Activated T-helper 2 cell treated with anti-CD3 and anti-CD28 coated beads, Interferon-gamma antibody, Interleukin-2, Interleukin-4, amounts not matched to agents 10 μg/mL and 5 μg/mL and 100 μg/mL, durations not matched to agents 14 hours and 24 hours and 36 hours (primary cell): Measurements from ENCODE around the gene EOGT. TPM values are rescaled to one million over a fixed set of nuclear protein-coding genes. Genes with fewer than 3 reads are reported as not detected.

ENCODE experiments used
- DNase-seq: peaks from one replicate; pipeline ENCODE4 v3.0.0; 2021; ENCODE audit warnings: low spot score
- H3K27ac Mint-ChIP-seq: one replicate; pipeline ENCODE4 v1.8.0; 2021; ENCODE audit warnings: mixed read lengths
- H3K27me3 Mint-ChIP-seq: one replicate; pipeline ENCODE4 v1.8.0; 2021; ENCODE audit warnings: low read depth, mixed read lengths
- H3K36me3 Mint-ChIP-seq: one replicate; pipeline ENCODE4 v1.8.0; 2021; ENCODE audit warnings: low read depth, mixed read lengths
- H3K4me1 Mint-ChIP-seq: one replicate; pipeline ENCODE4 v1.8.0; 2021; ENCODE audit warnings: low read depth, mixed read lengths
- H3K4me3 Mint-ChIP-seq: one replicate; pipeline ENCODE4 v1.8.0; 2021; ENCODE audit warnings: low read depth, mild to moderate bottlenecking, moderate library complexity, mixed read lengths
- H3K9me3 Mint-ChIP-seq: one replicate; pipeline ENCODE4 v1.8.0; 2021; ENCODE audit warnings: mixed read lengths
- intact Hi-C: fragments of 100-400 bp; cut with micrococcal nuclease; formaldehyde crosslinking; loops from one replicate; pipeline ENCODE4 v1.15.1; 2023
- total RNA-seq: library from RNA; stranded (reverse); gene quantifications from 2 replicates; pipeline ENCODE4 v1.2.3, GENCODE V29; 2022

EOGT gene
- total RNA-seq, 1 donor from 2014 or later, result 15.4 TPM

GRCh38 chr3:69020857-69021256, 7.4 kb upstream of the EOGT start:
- DNase-seq, result no peak
- intact Hi-C loops, result no loop called here
- Mint-ChIP-seq H3K4me1 (peaks cover 13% of the 10 kb centered on the region), H3K27me3 (no peaks in the 10 kb centered on the region), H3K9me3 (no peaks in the 10 kb centered on the region), H3K27ac (no peak overlapping the region), H3K4me3 (no peak overlapping the region), H3K36me3 (peaks cover 41% of the 10 kb centered on the region)

DNA sequence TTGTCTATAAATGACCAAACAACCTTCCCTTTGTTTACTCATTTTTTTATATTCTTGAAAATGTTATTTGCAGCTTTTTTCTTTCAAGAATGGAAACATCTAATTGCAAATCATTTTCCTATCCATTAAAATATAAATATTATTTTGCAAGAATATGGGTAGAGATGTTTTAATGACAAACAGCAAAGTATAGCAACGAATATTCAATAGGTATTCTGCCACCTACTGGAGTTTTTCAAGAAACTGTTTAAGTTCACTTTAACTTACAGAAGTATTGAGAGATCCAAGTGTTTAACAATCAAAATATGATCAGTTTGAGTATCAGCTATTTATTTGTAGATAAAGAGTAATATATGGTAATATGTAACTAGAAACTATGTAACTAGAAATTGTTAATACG, 6.9 kb upstream of the EOGT start:
- Mint-ChIP-seq H3K4me1 (peaks cover 15% of the 10 kb centered on the region), H3K9me3 (no peaks in the 10 kb centered on the region), H3K36me3 (peaks cover 39% of the 10 kb centered on the region), H3K27me3 (no peaks in the 10 kb centered on the region), H3K27ac (no peak overlapping the region), H3K4me3 (no peak overlapping the region)
- no peak for DNase-seq
- intact Hi-C loops, result no loop called here

DNA sequence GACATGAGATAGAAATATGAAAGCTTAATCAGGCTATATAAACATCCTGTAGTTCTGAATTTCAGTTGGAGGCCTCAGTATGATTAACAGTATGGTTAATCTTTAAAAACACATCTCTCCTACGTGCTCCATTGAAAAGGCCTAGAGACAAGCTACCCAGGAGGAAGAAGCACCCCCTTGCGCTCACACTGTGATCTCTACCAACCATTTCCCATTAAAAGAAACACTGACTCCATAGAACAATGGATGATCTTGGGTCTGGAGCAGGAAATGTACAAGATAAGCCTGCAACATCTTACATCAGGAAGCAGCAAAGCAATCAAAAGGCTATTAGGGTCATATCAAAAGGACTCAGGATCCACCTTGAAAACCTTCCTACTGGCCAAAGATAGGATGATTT, 3.4 kb upstream of the EOGT start:
- Mint-ChIP-seq H3K4me1 (peaks cover 29% of the 10 kb centered on the region), H3K9me3 (no peaks in the 10 kb centered on the region), H3K36me3 (peaks cover 22% of the 10 kb centered on the region), H3K27ac (no peak overlapping the region), H3K27me3 (no peaks in the 10 kb centered on the region), H3K4me3 (no peak overlapping the region)
- DNase-seq, result no peak
- intact Hi-C loops, result no loop called here

- peaks cover 26% of the 10 kb centered on the region for H3K4me1 Mint-ChIP-seq
- H3K4me3 Mint-ChIP-seq, result no peak overlapping the region
- intact Hi-C loops, result no loop called here
- no peak for DNase-seq
- peaks cover 22% of the 10 kb centered on the region for H3K36me3 Mint-ChIP-seq
- no peak overlapping the region for H3K27ac Mint-ChIP-seq
- H3K9me3 Mint-ChIP-seq, result no peaks in the 10 kb centered on the region
- no peaks in the 10 kb centered on the region for H3K27me3 Mint-ChIP-seq
These were observed 2.6 kb upstream of the EOGT start for GRCh38 chr3:69016102-69016501.

DNA sequence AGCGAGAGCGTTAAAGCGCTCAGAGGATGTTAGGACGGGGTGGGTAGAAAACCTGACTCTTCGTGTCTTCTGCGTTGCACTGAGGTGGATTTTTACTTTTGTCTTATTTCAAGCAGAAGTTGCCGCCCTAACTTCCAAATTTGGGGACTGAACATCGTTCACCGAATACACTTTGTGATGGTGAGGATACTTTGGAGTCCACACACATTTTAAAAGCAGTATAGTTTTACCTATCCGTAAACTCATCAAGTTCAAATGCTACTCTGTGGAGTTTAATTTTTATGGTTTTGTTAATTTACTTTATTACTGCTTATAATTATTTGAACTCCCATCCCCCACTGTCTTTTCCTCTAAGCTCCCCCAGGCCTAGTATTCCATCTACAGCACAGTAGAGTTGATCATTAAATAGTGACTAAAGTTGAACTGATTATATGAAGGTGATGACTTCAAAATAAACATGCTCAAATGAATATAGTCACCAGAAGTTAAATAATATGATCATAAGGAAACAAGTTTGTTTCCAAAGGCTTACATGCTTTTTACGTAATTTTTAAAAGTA, 617 bp upstream of the EOGT start:
- peaks cover 31% of the 10 kb centered on the region for H3K36me3 Mint-ChIP-seq
- no peak for DNase-seq
- no peaks in the 10 kb centered on the region for H3K9me3 Mint-ChIP-seq
- intact Hi-C loops, result loop anchor here (5.0 kb wide), 1 partner anchor 38 kb away; the partner anchor contains the start of gene TMF1
- H3K27me3 Mint-ChIP-seq, result no peaks in the 10 kb centered on the region
- H3K4me3 Mint-ChIP-seq, result peak overlapping the region; percentile 80
- peak overlapping the region; percentile 68 for H3K27ac Mint-ChIP-seq
- H3K4me1 Mint-ChIP-seq, result peaks cover 24% of the 10 kb centered on the region

DNA sequence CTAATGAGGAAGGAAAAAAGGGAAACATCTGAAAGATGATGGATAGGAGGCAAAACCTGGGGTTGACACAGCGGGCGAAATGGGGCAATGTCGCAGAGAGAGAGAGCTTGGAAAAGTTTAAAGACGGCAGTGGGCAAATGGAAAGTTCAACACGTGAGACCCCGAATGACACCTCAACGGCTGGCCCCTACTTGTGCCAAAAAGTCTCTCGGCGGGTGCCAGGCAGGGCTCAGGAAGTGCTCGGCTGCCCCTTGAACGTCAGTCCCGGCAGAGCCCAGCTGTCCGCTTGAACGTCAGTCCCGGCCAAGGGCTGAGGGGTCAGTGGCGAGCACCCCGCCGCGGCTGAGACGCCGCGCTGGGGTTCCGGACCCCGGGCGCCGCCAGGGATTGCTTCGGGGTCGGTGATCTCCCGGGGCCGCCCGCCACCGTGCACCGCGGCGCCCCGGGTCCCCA, 658 bp downstream of the EOGT start:
- Mint-ChIP-seq H3K4me1 (peaks cover 24% of the 10 kb centered on the region), H3K27me3 (no peaks in the 10 kb centered on the region), H3K36me3 (peaks cover 30% of the 10 kb centered on the region), H3K9me3 (no peaks in the 10 kb centered on the region), H3K4me3 (peak overlapping the region; percentile 84), H3K27ac (peak overlapping the region; percentile 71)
- DNase-seq, result no peak
- intact Hi-C loops, result loop anchor here (2.0 to 5.0 kb wide), 2 partner anchors 39 to 72 kb away; partner anchors contain the start of genes ARL6IP5 and TMF1

DNA sequence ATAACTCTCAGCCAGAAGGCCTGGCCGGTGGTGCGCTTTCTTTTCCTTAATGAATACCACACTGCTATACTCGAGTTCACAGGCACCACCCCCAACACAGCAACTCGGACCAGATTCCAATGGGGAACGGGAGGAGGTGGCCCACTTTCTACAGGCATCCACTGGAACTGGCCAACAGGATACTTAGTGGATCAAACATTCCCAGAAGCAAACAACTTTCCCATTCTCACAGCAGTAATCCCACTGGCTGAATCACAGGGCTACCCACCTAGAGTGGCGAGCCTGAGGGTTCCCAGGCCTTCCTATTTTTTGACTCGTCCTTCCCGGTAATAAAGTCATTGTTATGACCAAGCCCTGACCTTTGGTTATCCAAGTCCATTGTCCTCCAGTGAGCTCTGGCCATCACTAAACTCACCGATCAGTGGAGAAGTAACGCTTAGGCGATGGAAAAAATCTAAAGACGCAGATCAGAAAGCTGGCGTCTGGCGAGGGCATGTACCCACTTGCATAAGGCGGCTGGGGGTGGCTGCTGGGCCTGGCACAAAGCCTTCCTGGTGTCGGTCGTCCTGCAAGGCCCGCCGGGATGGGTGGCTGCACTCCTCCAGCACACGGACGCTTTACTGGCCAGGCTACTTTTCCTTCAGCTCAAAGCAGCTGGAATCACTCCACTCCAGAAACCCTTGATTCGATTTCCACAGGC, 1.2 kb downstream of the EOGT start:
- intact Hi-C loops, result loop anchor here (2.0 to 5.0 kb wide), 2 partner anchors 40 to 73 kb away; partner anchors contain the start of genes ARL6IP5 and TMF1
- peak overlapping the region; percentile 71 for H3K27ac Mint-ChIP-seq
- H3K27me3 Mint-ChIP-seq, result no peaks in the 10 kb centered on the region
- DNase-seq, result no peak
- peaks cover 22% of the 10 kb centered on the region for H3K4me1 Mint-ChIP-seq
- H3K36me3 Mint-ChIP-seq, result peaks cover 26% of the 10 kb centered on the region
- peak overlapping the region; percentile 84 for H3K4me3 Mint-ChIP-seq
- H3K9me3 Mint-ChIP-seq, result no peaks in the 10 kb centered on the region

- H3K36me3 Mint-ChIP-seq, result peaks cover 18% of the 10 kb centered on the region
- no peak overlapping the region for H3K27ac Mint-ChIP-seq
- H3K4me3 Mint-ChIP-seq, result peak overlapping the region; percentile 53
- H3K4me1 Mint-ChIP-seq, result peaks cover 18% of the 10 kb centered on the region
- H3K27me3 Mint-ChIP-seq, result no peaks in the 10 kb centered on the region
- no peak for DNase-seq
- H3K9me3 Mint-ChIP-seq, result no peaks in the 10 kb centered on the region
- intact Hi-C loops, result loop anchor here (5.0 kb wide), 1 partner anchor 41 kb away; the partner anchor contains the start of gene TMF1
These were observed 2.3 kb downstream of the EOGT start for GRCh38 chr3:69011096-69011730.

DNA sequence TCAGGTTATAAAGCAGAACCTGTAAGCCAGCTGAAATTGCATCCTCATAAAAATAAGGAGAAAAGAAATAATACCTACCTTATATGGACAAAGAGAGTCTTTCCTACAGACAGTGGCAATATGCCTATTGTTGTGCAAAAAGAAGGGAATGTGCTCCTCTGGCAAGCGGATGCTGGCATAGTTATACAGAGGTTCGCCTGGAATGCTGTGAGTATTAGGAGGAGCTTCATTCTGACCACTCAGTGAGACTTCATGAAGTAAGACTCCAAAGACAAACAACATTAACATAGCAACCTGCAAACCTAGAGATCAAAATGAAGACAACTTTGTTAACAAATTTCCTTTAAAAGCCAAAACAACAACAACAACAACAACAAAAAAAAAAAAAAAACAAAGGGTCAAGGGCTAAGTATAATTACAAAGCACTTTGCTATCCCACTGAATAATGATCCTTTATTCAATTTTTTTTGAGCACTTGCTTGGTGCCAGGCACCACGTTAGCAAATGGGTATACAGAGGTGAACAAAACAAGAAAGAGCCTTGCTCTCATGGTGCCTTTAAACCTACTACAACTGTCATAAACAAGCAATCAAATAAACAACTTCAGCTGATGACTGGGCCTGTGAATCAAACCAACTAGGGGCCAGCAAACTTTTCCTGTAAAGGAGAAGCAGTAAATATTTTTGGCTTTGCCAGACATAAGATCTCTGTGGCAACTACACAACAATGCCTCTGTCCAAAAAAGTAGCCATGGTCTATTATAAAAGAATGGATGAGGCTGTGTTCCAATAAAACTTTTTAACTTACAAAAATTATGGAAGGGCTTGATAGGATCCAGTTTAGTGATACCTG, 3.7 kb downstream of the EOGT start:
- Mint-ChIP-seq H3K27ac (no peak overlapping the region), H3K4me1 (peaks cover 11% of the 10 kb centered on the region), H3K4me3 (no peak overlapping the region), H3K36me3 (peaks cover 20% of the 10 kb centered on the region), H3K9me3 (no peaks in the 10 kb centered on the region), H3K27me3 (no peaks in the 10 kb centered on the region)
- no peak for DNase-seq
- intact Hi-C loops, result loop anchor here (5.0 kb wide), 1 partner anchor 43 kb away; the partner anchor contains the start of gene TMF1

DNA sequence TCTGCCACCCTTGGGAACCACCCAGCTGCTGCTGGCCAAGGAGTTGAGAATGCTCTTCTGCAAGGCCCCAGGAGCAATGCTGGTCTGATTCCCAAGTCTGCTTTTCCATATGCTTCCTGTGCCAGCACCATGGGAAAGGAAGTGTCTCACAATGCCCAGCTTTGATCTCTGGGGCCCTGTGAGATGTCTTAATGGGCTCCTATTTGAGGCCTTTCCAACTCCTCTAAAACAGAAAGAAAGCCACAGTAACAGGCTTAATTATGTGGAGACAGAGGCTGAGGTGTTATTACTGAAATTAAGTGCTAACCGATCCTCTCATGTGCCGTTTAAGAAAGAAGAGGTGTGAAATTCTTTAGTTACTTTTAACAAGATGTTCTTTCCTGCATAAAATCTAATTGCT, 4.5 kb downstream of the EOGT start:
- peaks cover 25% of the 10 kb centered on the region for H3K36me3 Mint-ChIP-seq
- intact Hi-C loops, result no loop called here
- H3K4me1 Mint-ChIP-seq, result peaks cover 4% of the 10 kb centered on the region
- H3K27me3 Mint-ChIP-seq, result no peaks in the 10 kb centered on the region
- H3K9me3 Mint-ChIP-seq, result no peaks in the 10 kb centered on the region
- no peak overlapping the region for H3K27ac Mint-ChIP-seq
- no peak for DNase-seq
- no peak overlapping the region for H3K4me3 Mint-ChIP-seq

- no peak overlapping the region for H3K27ac Mint-ChIP-seq
- H3K36me3 Mint-ChIP-seq, result peaks cover 37% of the 10 kb centered on the region
These were observed 7.5 kb downstream of the EOGT start for GRCh38 chr3:69005791-69006482.

More at GRCh38 chr3:69005791-69006482, 7.5 kb downstream of the EOGT start:
- Mint-ChIP-seq H3K4me1 (no peaks in the 10 kb centered on the region), H3K9me3 (no peaks in the 10 kb centered on the region), H3K4me3 (no peak overlapping the region), H3K27me3 (no peaks in the 10 kb centered on the region)
- intact Hi-C loops, result no loop called here
- DNase-seq, result no peak
